H1 (cell line): ENCODE data around the gene ZNF391. TPM values are rescaled to one million over a fixed set of nuclear protein-coding genes. Genes with fewer than 3 reads are reported as not detected.

Experiments
- CTCF ChIA-PET: fragments of 300-600 bp; sonication (Branson Sonifier 250); formaldehyde crosslinking; loops from one replicate; lab custom pipeline; 2021; ENCODE audit not compliant: partially characterized antibody; lab: Charles Lee
- POLR2A ChIA-PET: fragments of 300-600 bp; sonication (Branson Sonifier 250); formaldehyde crosslinking; loops from one replicate; lab custom pipeline; 2021; ENCODE audit warnings: inconsistent platforms; ENCODE audit not compliant: partially characterized antibody; lab: Charles Lee
- DNase-seq, 2 experiments: peaks; one replicate each; pipeline versions ENCODE4 v3.0.0 to v3.0.0-alpha.2; 2010 to 2022; ENCODE audit warnings: low spot score in 2 of 2, low read depth in 1 of 2, mixed read lengths in 1 of 2
- FAIRE-seq: peaks from 2 replicates; lab custom pipeline; 2011; peaks lifted over from hg19 to GRCh38; lab: Jason Lieb, UNC
- H2AFZ ChIP-seq: 2 replicates; pipeline ENCODE4 v1.8.1; 2012; ENCODE audit warnings: low read length, inconsistent platforms
- H2AK5ac ChIP-seq: 2 replicates; pipeline ENCODE4 v1.6.1; 2013; ENCODE audit warnings: low read depth, low read length
- H2BK120ac ChIP-seq: replicated peaks from 2 replicates; pipeline ENCODE3; 2013; ENCODE audit warnings: low read depth, low read length, inconsistent platforms
- H2BK12ac ChIP-seq: 2 replicates; pipeline ENCODE4 v1.6.1; 2013; ENCODE audit warnings: low read depth, low read length
- H2BK15ac ChIP-seq: 2 replicates; pipeline ENCODE4 v1.6.1; 2013; ENCODE audit warnings: low read length
- H2BK20ac ChIP-seq: 2 replicates; pipeline ENCODE4 v1.6.1; 2013; ENCODE audit warnings: low read length
- H2BK5ac ChIP-seq: 2 replicates; pipeline ENCODE4 v1.6.1; 2013; ENCODE audit warnings: low read depth, low read length
- H3K14ac ChIP-seq: 2 replicates; pipeline ENCODE4 v1.6.1; 2013; ENCODE audit warnings: inconsistent platforms; ENCODE audit not compliant: insufficient read length
- H3K18ac ChIP-seq: 2 replicates; pipeline ENCODE4 v1.6.1; 2013; ENCODE audit warnings: low read length; ENCODE audit errors: extremely low read depth
- H3K23ac ChIP-seq: 2 replicates; pipeline ENCODE4 v1.6.1; 2013; ENCODE audit warnings: inconsistent platforms; ENCODE audit not compliant: insufficient read length
- H3K23me2 ChIP-seq: 2 replicates; pipeline ENCODE4 v1.6.1; 2013; ENCODE audit warnings: low read depth, low read length
- H3K27ac ChIP-seq: 2 replicates; pipeline ENCODE4 v1.6.1; 2011; ENCODE audit warnings: low read depth, low read length, inconsistent platforms
- H3K27me3 ChIP-seq, 4 experiments: replicated peaks in 1 of 4; 1 replicate in 1 of 4; 2 replicates in 3 of 4; pipeline versions ENCODE4 v1.6.1 to v1.8.1; 2011 to 2013; ENCODE audit warnings: low read length in 3 of 4, mild to moderate bottlenecking in 3 of 4, inconsistent platforms in 2 of 4, mixed read lengths in 2 of 4, moderate library complexity in 1 of 4; ENCODE audit not compliant: control insufficient read depth in 3 of 4, insufficient read depth in 3 of 4; ENCODE audit errors: extremely low read depth in 1 of 4
- H3K36me3 ChIP-seq, 4 experiments: 2 replicates each; pipeline versions ENCODE4 v1.6.1 to v1.8.1; 2011 to 2013; ENCODE audit warnings: mild to moderate bottlenecking in 4 of 4, low read length in 3 of 4, moderate library complexity in 2 of 4, control low read depth in 1 of 4, inconsistent platforms in 1 of 4; ENCODE audit not compliant: insufficient read depth in 4 of 4, control insufficient read depth in 2 of 4
- H3K4ac ChIP-seq: replicated peaks from 2 replicates; pipeline ENCODE3; 2013; ENCODE audit warnings: low read length, low read depth, mixed read lengths, inconsistent platforms; ENCODE audit not compliant: insufficient read length
- H3K4me1 ChIP-seq, 4 experiments: replicated peaks in 1 of 4; 1 replicate in 1 of 4; 2 replicates in 3 of 4; pipeline versions ENCODE4 v1.6.1 to v1.8.1; 2011 to 2013; ENCODE audit warnings: low read length in 3 of 4, inconsistent platforms in 2 of 4, mixed read lengths in 1 of 4; ENCODE audit not compliant: insufficient read depth in 4 of 4, control insufficient read depth in 3 of 4
- H3K4me2 ChIP-seq, 2 experiments: 2 replicates each; pipeline versions ENCODE4 v1.6.1 to v1.8.1; 2011 to 2013; ENCODE audit warnings: low read depth in 2 of 2, low read length in 2 of 2, control low read depth in 1 of 2, inconsistent platforms in 1 of 2, mild to moderate bottlenecking in 1 of 2; ENCODE audit not compliant: insufficient read depth in 1 of 2
- H3K4me3 ChIP-seq, 4 experiments: fragments of 200-600, 300-600 bp in 1 of 4; sonication (generic), shearing (Covaris generic), sonication (Bioruptor Twin) in 1 of 4; 2 replicates each; pipeline versions ENCODE4 v1.5.1 to v1.8.1; 2011 to 2016; ENCODE audit warnings: low read length in 4 of 4, low read depth in 3 of 4, control low read depth in 2 of 4, inconsistent platforms in 2 of 4, mild to moderate bottlenecking in 2 of 4, mixed read lengths in 1 of 4, moderate library complexity in 1 of 4; ENCODE audit not compliant: insufficient read depth in 2 of 4; ENCODE audit errors: extremely low read depth in 1 of 4
- H3K56ac ChIP-seq: replicated peaks from 2 replicates; pipeline ENCODE3; 2013; ENCODE audit warnings: low read depth, mild to moderate bottlenecking, mixed read lengths, low read length, inconsistent platforms; ENCODE audit not compliant: insufficient read length
- H3K79me1 ChIP-seq: 2 replicates; pipeline ENCODE4 v1.6.1; 2013; ENCODE audit warnings: low read depth, low read length, control low read depth
- H3K79me2 ChIP-seq, 2 experiments: 2 replicates each; pipeline versions ENCODE4 v1.6.1 to v1.8.1; 2012 to 2013; ENCODE audit warnings: low read length in 2 of 2, mild to moderate bottlenecking in 2 of 2, inconsistent platforms in 1 of 2; ENCODE audit not compliant: insufficient read depth in 2 of 2, control insufficient read depth in 1 of 2
- H3K9ac ChIP-seq, 4 experiments: replicated peaks in 1 of 4; 1 replicate in 1 of 4; 2 replicates in 3 of 4; pipeline versions ENCODE4 v1.6.1 to v1.8.1; 2011 to 2013; ENCODE audit warnings: low read depth in 3 of 4, low read length in 3 of 4, control low read depth in 2 of 4, mild to moderate bottlenecking in 2 of 4, moderate library complexity in 2 of 4, inconsistent platforms in 1 of 4; ENCODE audit errors: extremely low read depth in 1 of 4
- H3K9me3 ChIP-seq, 2 experiments: 2 replicates each; pipeline versions ENCODE4 v1.6.1 to v1.8.1; 2012 to 2013; ENCODE audit warnings: mild to moderate bottlenecking in 2 of 2, moderate library complexity in 2 of 2, control low read depth in 1 of 2, inconsistent platforms in 1 of 2, low read depth in 1 of 2, low read length in 1 of 2, mixed read lengths in 1 of 2; ENCODE audit not compliant: insufficient read depth in 2 of 2
- H4K20me1 ChIP-seq, 2 experiments: replicated peaks in 1 of 2; 2 replicates each; pipeline versions ENCODE3 to v1.8.1; 2011 to 2013; ENCODE audit warnings: inconsistent platforms in 2 of 2, low read length in 2 of 2, mild to moderate bottlenecking in 1 of 2; ENCODE audit not compliant: insufficient read depth in 2 of 2, control insufficient read depth in 1 of 2
- H4K5ac ChIP-seq: 2 replicates; pipeline ENCODE4 v1.6.1; 2013; ENCODE audit warnings: low read length, low read depth, mixed read lengths, inconsistent platforms; ENCODE audit not compliant: insufficient read length
- H4K8ac ChIP-seq: 2 replicates; pipeline ENCODE4 v1.8.0; 2013; ENCODE audit warnings: mild to moderate bottlenecking, moderate library complexity, low read length, inconsistent platforms; ENCODE audit not compliant: insufficient read depth; ENCODE audit errors: extremely low read depth
- H4K91ac ChIP-seq: replicated peaks from 2 replicates; pipeline ENCODE3; 2013; ENCODE audit warnings: low read length, mixed read lengths, inconsistent platforms; ENCODE audit not compliant: insufficient read length
- ATF3 ChIP-seq: IDR thresholded peaks from 2 replicates; pipeline ENCODE4 v1.6.1; 2011; ENCODE audit warnings: low read depth, mild to moderate bottlenecking, low read length; ENCODE audit not compliant: insufficient read depth
- BCL11A ChIP-seq, 2 experiments: IDR thresholded peaks; one replicate each; pipeline ENCODE4 v1.6.1; 2011; ENCODE audit warnings: low read depth in 2 of 2, low read length in 2 of 2, mild to moderate bottlenecking in 2 of 2
- CBX8 ChIP-seq: fragments of 300-800, 300-1000 bp; sonication (generic); IDR thresholded peaks from 2 replicates; pipeline ENCODE4 v1.7.1; 2016; ENCODE audit warnings: low read depth, low read length, borderline replicate concordance
- JUN ChIP-seq: IDR thresholded peaks from 2 replicates; pipeline ENCODE4 v1.6.1; 2011; ENCODE audit warnings: low read depth, mild to moderate bottlenecking, improper control_type of control experiment, low read length
- MAFK ChIP-seq: IDR thresholded peaks from 2 replicates; pipeline ENCODE4 v1.6.1; 2012; ENCODE audit warnings: low read depth, mild to moderate bottlenecking, improper control_type of control experiment, low read length
- POLR2AphosphoS5 ChIP-seq: IDR thresholded peaks from 2 replicates; pipeline ENCODE4 v1.6.1; 2011; ENCODE audit warnings: low read depth, low read length
- POU5F1 ChIP-seq: IDR thresholded peaks from 2 replicates; pipeline ENCODE4 v1.6.1; 2011; ENCODE audit warnings: low read depth, mild to moderate bottlenecking, low read length, moderate library complexity
- RAD21 ChIP-seq, 2 experiments: IDR thresholded peaks in 1 of 2; conservative IDR thresholded peaks in 1 of 2; 2 replicates each; pipeline ENCODE4 v1.6.1; 2011; ENCODE audit warnings: low read depth in 2 of 2, low read length in 2 of 2, improper control_type of control experiment in 1 of 2, inconsistent platforms in 1 of 2, mild to moderate bottlenecking in 1 of 2, moderate library complexity in 1 of 2
- RNF2 ChIP-seq: fragments of 200-900, 300-1000 bp; sonication (generic); IDR thresholded peaks from 2 replicates; pipeline ENCODE4 v1.7.1; 2016; ENCODE audit warnings: borderline replicate concordance, low read depth, mild to moderate bottlenecking, antibody characterized with exemption, low read length; ENCODE audit not compliant: poor library complexity, severe bottlenecking; ENCODE audit errors: missing control alignments
- SIRT6 ChIP-seq: IDR thresholded peaks from one replicate; pipeline ENCODE4 v1.7.1; 2012; ENCODE audit warnings: low read length, inconsistent platforms
- SP1 ChIP-seq: IDR thresholded peaks from 2 replicates; pipeline ENCODE4 v1.6.1; 2011; ENCODE audit warnings: low read depth, low read length
- TBP ChIP-seq: IDR thresholded peaks from 2 replicates; pipeline ENCODE4 v1.6.1; 2011; ENCODE audit warnings: low read depth, low read length, improper control_type of control experiment
- YY1 ChIP-seq: IDR thresholded peaks from 2 replicates; pipeline ENCODE4 v1.6.1; 2011; ENCODE audit warnings: low read depth, mild to moderate bottlenecking, low read length
- ZNF274 ChIP-seq: IDR thresholded peaks from 2 replicates; pipeline ENCODE4 v1.7.0; 2012; ENCODE audit warnings: low read length, borderline replicate concordance; ENCODE audit errors: extremely low read depth
- WGBS, 2 experiments: shearing (Covaris generic) in 1 of 2; methylation state at CpG; one replicate each; pipeline versions ENCODE4 v1.1.6 to v1.1.7; 2013 to 2015; ENCODE audit warnings: low lambda C conversion rate in 2 of 2, mixed read lengths in 2 of 2, inconsistent platforms in 1 of 2, low coverage in 1 of 2, missing lambda C conversion rate in 1 of 2; ENCODE audit not compliant: insufficient replicate concordance in 2 of 2, insufficient coverage in 1 of 2, insufficient read length in 1 of 2; ENCODE audit errors: extremely low coverage in 1 of 2, missing lambda C conversion rate in 1 of 2; 5-methylcytosine and 5-hydroxymethylcytosine counted together
- polyA plus RNA-seq, 7 experiments: library from polyadenylated mRNA; depleted of rRNA in 3 of 7; stranded (reverse) in 5 of 7; unstranded in 2 of 7; fragments of >200 nt in 5 of 7; fragments of 200-250 nt in 2 of 7; gene quantifications; 1 replicate in 5 of 7; 2 replicates in 1 of 7; 4 replicates in 1 of 7; pipeline versions ENCODE4 v1.2.1 to v1.2.3, GENCODE V29; 2011 to 2013; ENCODE audit warnings: missing spikeins in 2 of 7, mixed read lengths in 2 of 7
- total RNA-seq: library from RNA; stranded (reverse); fragmentation: NEBNext Ultra II Directional; extraction: Animal tissue kit (Norgen Biotek cat#: 25700); gene quantifications from 2 replicates; pipeline ENCODE4 v1.2.1, GENCODE V29; 2021

The ZNF391 gene
- total and polyA plus RNA-seq, 2 of the 8 experiments (the other 6 are each of a cell fraction or from before 2014, with no cell fraction given): 4.8 to 13.0 TPM

GRCh38 chr6:27370391-27370790 lies 18.2 kb upstream of the ZNF391 start:
- no peak overlapping the region for H2BK15ac ChIP-seq
- 91% methylated on average over 4 of the region's 4 CpGs; no CpG with 5 or more reads in 1 of the 2 experiments for WGBS, 2 experiments
- ChIA-PET POLR2A (interaction anchor here (0.8 to 1.7 kb wide), 2 partner anchors 18 to 51 kb away, joined by 3 to 8 read pairs; partner anchors contain the start of gene ZNF391), CTCF (interaction anchor here (0.8 to 1.4 kb wide), 4 partner anchors 8 to 69 kb away, joined by 3 to 4 read pairs (median 3); no protein-coding TSS in a partner anchor)
- H3K27me3 ChIP-seq: no peaks in the 10 kb centered on the region
- H4K8ac ChIP-seq: no peak overlapping the region
- H2AK5ac ChIP-seq: no peak overlapping the region
- no peak overlapping the region for H3K18ac ChIP-seq
- no peak overlapping the region for H2BK12ac ChIP-seq
- H3K9me3 ChIP-seq: no peaks in the 10 kb centered on the region
- no peaks in the 10 kb centered on the region for H4K20me1 ChIP-seq
- no peak overlapping the region for H3K4me3 ChIP-seq
- H3K23me2 ChIP-seq: no peaks in the 10 kb centered on the region; the same call in 1 of the 2 replicates
- no peak overlapping the region for H2AFZ ChIP-seq
- no peak overlapping the region for H3K27ac ChIP-seq
- no peak overlapping the region for H3K4me2 ChIP-seq
- H3K14ac ChIP-seq: no peak overlapping the region
- no peaks in the 10 kb centered on the region for H3K79me2 ChIP-seq
- peaks cover 0 to 2% (median under 1%) of the 10 kb centered on the region in 4 experiments; a peak in 2 of 7 replicates for H3K4me1 ChIP-seq
- no peak overlapping the region for H3K56ac ChIP-seq
- no peak overlapping the region for H2BK20ac ChIP-seq
- no peak overlapping the region for H2BK5ac ChIP-seq
- no peak overlapping the region for H4K5ac ChIP-seq
- H3K36me3 ChIP-seq: no peaks in the 10 kb centered on the region
- H3K9ac ChIP-seq: no peak overlapping the region
- DNase-seq (no peak), FAIRE-seq (no peak)
- no peak overlapping the region for H4K91ac ChIP-seq
- no peak overlapping the region for H3K23ac ChIP-seq
- no peak overlapping the region for H3K4ac ChIP-seq
- H2BK120ac ChIP-seq: no peak overlapping the region
- H3K79me1 ChIP-seq: no peaks in the 10 kb centered on the region
- TF ChIP-seq POU5F1 (no peak), YY1 (no peak), JUN (no peak), RAD21 (IDR thresholded peaks at IDR 0.05 in 1 of 2, conservative IDR thresholded peaks at IDR 0.05 in 1 of 2; ENCODE audit: low read depth in 2 of 2, low read length in 2 of 2) (no peak), SP1 (no peak), ATF3 (no peak), ZNF274 (no peak), CBX8 (no peak), BCL11A (IDR thresholded peaks at IDR 0.05; ENCODE audit: low read depth in 2 of 2, low read length in 2 of 2) (no peak), MAFK (no peak), SIRT6 (no peak), POLR2AphosphoS5 (no peak), TBP (no peak), RNF2 (no peak)
